ENCODE results near the gene FXR2.

The FXR2 gene

GRCh38 chr17:7560172-7561027 lies 54.3 kb downstream of the FXR2 start:
- H3K4me3 ChIP-seq (replicated peaks; ENCODE audit: low read depth, low read length), result peak overlapping the region; percentile 81
- TF ChIP-seq CTCF (IDR thresholded peaks at IDR 0.05; ENCODE audit: low read length, missing control alignments), result peak; percentile 79
- DNase-seq (ENCODE audit: low read depth), result peak; percentile 65

GRCh38 chr17:7559320-7560171 lies 55.2 kb downstream of the FXR2 start:
- no peak for TF ChIP-seq CTCF (IDR thresholded peaks at IDR 0.05; ENCODE audit: low read length, missing control alignments)
- DNase-seq (ENCODE audit: low read depth), result no peak
- no peak overlapping the region for H3K4me3 ChIP-seq (replicated peaks; ENCODE audit: low read depth, low read length)

- no peak for DNase-seq (ENCODE audit: low read depth)
- no peak for TF ChIP-seq CTCF (IDR thresholded peaks at IDR 0.05; ENCODE audit: low read length, missing control alignments)
- peak within 1 kb of the TSS; percentile 24 for H3K4me3 ChIP-seq (replicated peaks; ENCODE audit: low read depth, low read length)
These were observed 56.0 kb downstream of the FXR2 start, which contains the start of gene TNFSF13 for GRCh38 chr17:7558544-7559319. Gene TNFSF13, plus strand, starts transcription at chr17:7558750. Its CDS starts 290 bp downstream, at chr17:7559040.

GRCh38 chr17:7557775-7558543 lies 56.7 kb downstream of the FXR2 start:
- H3K4me3 ChIP-seq (replicated peaks; ENCODE audit: low read depth, low read length), result peak overlapping the region; percentile 24
- DNase-seq (ENCODE audit: low read depth), result peak; percentile 93
- TF ChIP-seq CTCF (IDR thresholded peaks at IDR 0.05; ENCODE audit: low read length, missing control alignments), result no peak

GRCh38 chr17:7557147-7557764 lies 57.4 kb downstream of the FXR2 start:
- DNase-seq (ENCODE audit: low read depth), result no peak
- no peak overlapping the region for H3K4me3 ChIP-seq (replicated peaks; ENCODE audit: low read depth, low read length)
- TF ChIP-seq CTCF (IDR thresholded peaks at IDR 0.05; ENCODE audit: low read length, missing control alignments), result no peak
